A673 (cell line): Measurements from ENCODE around the gene BRWD1. TPM values are rescaled to one million over a fixed set of nuclear protein-coding genes. Genes with fewer than 3 reads are reported as not detected.

ENCODE experiments used
- BruUV-seq: library from RNA; stranded (reverse); fragments of 400-500 nt; replicated peaks from 2 replicates; lab custom pipeline; 2021; lab: Mats Ljungman, UMichigan
- CTCF ChIA-PET: fragments of 300-600 bp; sonication (Branson Sonifier 250); formaldehyde crosslinking; loops from one replicate; lab custom pipeline; 2022; ENCODE audit warnings: antibody characterized with exemption; lab: Charles Lee
- POLR2A ChIA-PET: fragments of 300-600 bp; sonication (Branson Sonifier 250); formaldehyde crosslinking; loops from one replicate; lab custom pipeline; 2022; ENCODE audit warnings: antibody characterized with exemption; ENCODE audit not compliant: low non-redundant PET; lab: Charles Lee
- DNase-seq: peaks from one replicate; pipeline ENCODE4 v3.0.0-alpha.2; 2015; ENCODE audit warnings: low spot score
- H3K27ac ChIP-seq: fragments of 200-600 bp; sonication (generic); 2 replicates; pipeline ENCODE4 v1.5.1; 2016; ENCODE audit warnings: mixed run types, low read depth, mild to moderate bottlenecking, mixed read lengths, antibody characterized with exemption, low read length; ENCODE audit not compliant: poor library complexity, severe bottlenecking
- H3K27me3 ChIP-seq: fragments of 200-600 bp; sonication (generic); replicated peaks from 2 replicates; pipeline ENCODE4 v1.6.1; 2017; ENCODE audit warnings: mixed run types, low read depth, mild to moderate bottlenecking, mixed read lengths, antibody characterized with exemption, low read length; ENCODE audit not compliant: insufficient read depth, poor library complexity
- H3K36me3 ChIP-seq: fragments of 200-600 bp; sonication (generic); 2 replicates; pipeline ENCODE4 v1.6.1; 2016; ENCODE audit warnings: mixed run types, mild to moderate bottlenecking, mixed read lengths, antibody characterized with exemption, low read length; ENCODE audit not compliant: insufficient read depth, poor library complexity, severe bottlenecking
- H3K4me1 ChIP-seq: fragments of 200-600 bp; sonication (generic); 2 replicates; pipeline ENCODE4 v1.6.1; 2017; ENCODE audit warnings: mixed run types, mild to moderate bottlenecking, mixed read lengths, antibody characterized with exemption, low read length; ENCODE audit not compliant: insufficient read depth, poor library complexity, severe bottlenecking
- H3K4me3 ChIP-seq: fragments of 200-600 bp; sonication (generic); 2 replicates; pipeline ENCODE4 v1.5.1; 2016; ENCODE audit warnings: low read depth, mixed run types, mild to moderate bottlenecking, mixed read lengths, low read length; ENCODE audit not compliant: poor library complexity, severe bottlenecking
- H3K9me3 ChIP-seq: fragments of 200-600 bp; sonication (generic); 2 replicates; pipeline ENCODE4 v1.6.1; 2016; ENCODE audit warnings: mixed run types, low read depth, mild to moderate bottlenecking, mixed read lengths, antibody characterized with exemption, low read length; ENCODE audit not compliant: poor library complexity, severe bottlenecking
- CTCF ChIP-seq: fragments of 300-800, 200-600 bp; sonication (generic); conservative IDR thresholded peaks from 2 replicates; pipeline ENCODE4 v1.5.1; 2017; ENCODE audit warnings: low read depth, mild to moderate bottlenecking, antibody characterized with exemption, low read length, moderate library complexity, mixed read lengths
- EZH2 ChIP-seq: fragments of 200-600 bp; sonication (generic); IDR thresholded peaks from 2 replicates; pipeline ENCODE4 v1.6.1; 2017; ENCODE audit warnings: borderline replicate concordance, low read depth, mild to moderate bottlenecking, mixed read lengths, antibody characterized with exemption, low read length; ENCODE audit not compliant: poor library complexity, severe bottlenecking
- intact Hi-C: fragments of 100-400 bp; cut with micrococcal nuclease; formaldehyde crosslinking; loops from one replicate; pipeline ENCODE4 v1.10.0; 2022; ENCODE audit not compliant: unreplicated experiment
- total RNA-seq: library from RNA; stranded (reverse); gene quantifications from 2 replicates; pipeline ENCODE4 v1.2.3, GENCODE V29; 2021

The BRWD1 gene
- total RNA-seq, 1 experiment from 2014 or later = 27.6 TPM

DNA sequence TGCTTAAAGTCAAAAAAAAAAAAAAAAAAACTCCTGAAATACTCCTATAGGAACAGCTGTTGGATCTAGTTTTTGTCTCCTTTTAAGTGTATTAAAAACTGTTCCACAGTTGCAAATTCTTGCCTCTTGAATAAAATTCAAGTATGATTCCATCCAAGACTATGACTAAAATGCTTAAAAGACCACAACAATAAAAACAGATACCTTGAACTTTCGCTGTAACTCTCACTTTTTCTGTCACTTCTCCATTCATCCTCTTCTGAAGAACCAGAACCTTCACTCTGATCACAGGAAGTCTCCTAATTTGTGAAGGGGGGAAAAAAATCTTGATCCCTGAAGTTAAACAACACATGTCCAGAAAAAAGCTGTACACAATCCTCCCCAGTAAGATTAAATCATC lies 75.2 kb downstream of the BRWD1 start:
- intact Hi-C loops = no loop called here
- CTCF ChIA-PET = no interaction called here
- Histone ChIP-seq H3K4me1 (no peaks in the 10 kb centered on the region), H3K9me3 (no peaks in the 10 kb centered on the region), H3K27ac (no peak overlapping the region), H3K4me3 (no peak overlapping the region), H3K27me3 (no peaks in the 10 kb centered on the region), H3K36me3 (peaks cover 33% of the 10 kb centered on the region)
- POLR2A ChIA-PET = interaction anchor here (0.6 kb wide), 1 partner anchor 29 kb away, joined by 14 read pairs; no protein-coding TSS in a partner anchor
- no TSS peak for BruUV-seq
- no peak for TF ChIP-seq EZH2
- no peak for TF ChIP-seq CTCF
- DNase-seq = no peak

DNA sequence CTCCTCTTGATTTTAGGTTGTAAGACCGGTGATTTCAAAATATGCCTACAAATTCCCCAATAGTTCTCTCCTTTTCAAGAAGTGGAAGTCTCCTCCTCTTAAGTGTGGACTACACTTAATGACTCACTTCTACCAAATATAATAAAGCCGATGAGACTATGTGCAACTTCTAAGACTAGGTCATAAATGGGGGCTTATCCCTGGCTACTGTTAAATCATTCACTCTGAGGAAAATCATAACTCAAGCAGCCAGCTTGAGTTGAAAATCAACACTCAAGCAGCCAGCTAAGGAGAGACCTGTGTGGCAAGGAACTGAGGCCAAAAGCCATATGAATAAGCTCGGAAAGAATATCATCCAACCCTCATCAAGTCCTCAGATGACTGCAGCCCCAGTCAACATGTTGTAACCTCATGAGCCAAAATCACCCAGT lies 80.6 kb downstream of the BRWD1 start:
- no peak for DNase-seq
- no TSS peak for BruUV-seq
- Histone ChIP-seq H3K36me3 (peaks cover 42% of the 10 kb centered on the region), H3K27me3 (no peaks in the 10 kb centered on the region), H3K9me3 (no peaks in the 10 kb centered on the region), H3K4me1 (no peaks in the 10 kb centered on the region), H3K4me3 (no peak overlapping the region), H3K27ac (no peak overlapping the region)
- intact Hi-C loops = no loop called here
- TF ChIP-seq CTCF (no peak), EZH2 (no peak)
- CTCF ChIA-PET = no interaction called here
- POLR2A ChIA-PET = no interaction called here

DNA sequence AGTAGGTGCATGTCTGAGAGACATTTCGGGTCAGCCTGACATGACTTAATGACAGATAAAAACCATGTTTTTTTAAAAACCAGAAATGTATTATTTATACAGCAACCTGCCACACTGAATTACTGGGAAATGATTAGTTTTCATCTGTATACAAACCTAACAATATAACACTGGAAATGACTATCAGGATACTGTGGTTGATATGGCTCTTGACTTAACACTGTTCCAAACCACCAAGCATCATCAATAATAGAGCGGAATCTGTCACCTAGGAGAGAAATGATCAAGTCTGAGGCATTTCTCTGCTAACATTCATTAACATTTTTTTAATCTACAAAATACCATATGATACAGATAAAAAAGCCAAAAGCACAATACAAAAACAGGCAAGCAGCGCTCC lies 88.5 kb downstream of the BRWD1 start:
- no TSS peak for BruUV-seq
- no peaks in the 10 kb centered on the region for H3K4me1 ChIP-seq
- ChIA-PET POLR2A (interaction anchor here (0.7 kb wide), 1 partner anchor 91 kb away, joined by 3 read pairs; no protein-coding TSS in a partner anchor), CTCF (no interaction called here)
- H3K4me3 ChIP-seq = no peak overlapping the region
- intact Hi-C loops = no loop called here
- H3K36me3 ChIP-seq = peaks cover 13% of the 10 kb centered on the region
- H3K9me3 ChIP-seq = no peaks in the 10 kb centered on the region
- DNase-seq = no peak
- H3K27me3 ChIP-seq = no peaks in the 10 kb centered on the region
- H3K27ac ChIP-seq = no peak overlapping the region
- TF ChIP-seq EZH2 (no peak), CTCF (no peak)
